WTC11 (cell line): ENCODE data around the gene GCHFR.

Experiments
- ATF6 ChIP-seq: sonication (generic); formaldehyde crosslinking; IDR thresholded peaks from 2 replicates; pipeline ENCODE4 v1.8.1; 2023; ENCODE audit warnings: mild to moderate bottlenecking, missing genetic modification reagents
- CREB1 ChIP-seq: sonication (generic); formaldehyde crosslinking; IDR thresholded peaks from 2 replicates; pipeline ENCODE4 v1.8.0; 2023; ENCODE audit warnings: mild to moderate bottlenecking, missing genetic modification reagents
- FOXP1 ChIP-seq: sonication (generic); formaldehyde crosslinking; IDR thresholded peaks from 2 replicates; pipeline ENCODE4 v1.8.0; 2022; ENCODE audit warnings: missing genetic modification reagents, mild to moderate bottlenecking, moderate library complexity, borderline replicate concordance
- NFYB ChIP-seq: sonication (generic); formaldehyde crosslinking; conservative IDR thresholded peaks from 2 replicates; pipeline ENCODE4 v1.8.0; 2022; ENCODE audit warnings: low read depth, missing genetic modification reagents
- NR2C2 ChIP-seq: sonication (generic); formaldehyde crosslinking; IDR thresholded peaks from 2 replicates; pipeline ENCODE4 v1.8.0; 2022; ENCODE audit warnings: mild to moderate bottlenecking, missing genetic modification reagents
- STAT6 ChIP-seq: sonication (generic); formaldehyde crosslinking; conservative IDR thresholded peaks from 2 replicates; pipeline ENCODE4 v1.8.1; 2023; ENCODE audit warnings: mild to moderate bottlenecking, low read depth, missing genetic modification reagents, moderate library complexity
- ZNF423 ChIP-seq: fragments of 250-450 bp; sonication (Bioruptor Pico); IDR thresholded peaks from 2 replicates; pipeline ENCODE4 v2.1.2; 2022; ENCODE audit warnings: mild to moderate bottlenecking, moderate library complexity
- TF ChIP-seq, protein P1 (sequence below): fragments of 200-600 bp; IDR thresholded peaks from 2 replicates; pipeline ENCODE4 v1.8.0; 2022; ENCODE audit warnings: antibody characterized with exemption
- TF ChIP-seq, protein P2 (sequence below): sonication (generic); formaldehyde crosslinking; IDR thresholded peaks from 2 replicates; pipeline ENCODE4 v1.8.1; 2022; ENCODE audit warnings: missing genetic modification reagents, borderline replicate concordance
- TF ChIP-seq, protein P3 (sequence below): fragments of 250-450 bp; sonication (Bioruptor Pico); IDR thresholded peaks from 2 replicates; pipeline ENCODE4 v2.1.2; 2022; ENCODE audit warnings: mild to moderate bottlenecking, moderate library complexity
- TF ChIP-seq, protein P4 (sequence below): sonication (generic); formaldehyde crosslinking; IDR thresholded peaks from 2 replicates; pipeline ENCODE4 v1.8.0; 2023; ENCODE audit warnings: missing genetic modification reagents
- TF ChIP-seq, protein P5 (sequence below): sonication (generic); formaldehyde crosslinking; IDR thresholded peaks from 2 replicates; pipeline ENCODE4 v1.8.0; 2022; ENCODE audit warnings: mild to moderate bottlenecking, missing genetic modification reagents

- no peak for TF ChIP-seq STAT6 (CRISPR knock-in tag)
- TF ChIP-seq, protein P1, sequence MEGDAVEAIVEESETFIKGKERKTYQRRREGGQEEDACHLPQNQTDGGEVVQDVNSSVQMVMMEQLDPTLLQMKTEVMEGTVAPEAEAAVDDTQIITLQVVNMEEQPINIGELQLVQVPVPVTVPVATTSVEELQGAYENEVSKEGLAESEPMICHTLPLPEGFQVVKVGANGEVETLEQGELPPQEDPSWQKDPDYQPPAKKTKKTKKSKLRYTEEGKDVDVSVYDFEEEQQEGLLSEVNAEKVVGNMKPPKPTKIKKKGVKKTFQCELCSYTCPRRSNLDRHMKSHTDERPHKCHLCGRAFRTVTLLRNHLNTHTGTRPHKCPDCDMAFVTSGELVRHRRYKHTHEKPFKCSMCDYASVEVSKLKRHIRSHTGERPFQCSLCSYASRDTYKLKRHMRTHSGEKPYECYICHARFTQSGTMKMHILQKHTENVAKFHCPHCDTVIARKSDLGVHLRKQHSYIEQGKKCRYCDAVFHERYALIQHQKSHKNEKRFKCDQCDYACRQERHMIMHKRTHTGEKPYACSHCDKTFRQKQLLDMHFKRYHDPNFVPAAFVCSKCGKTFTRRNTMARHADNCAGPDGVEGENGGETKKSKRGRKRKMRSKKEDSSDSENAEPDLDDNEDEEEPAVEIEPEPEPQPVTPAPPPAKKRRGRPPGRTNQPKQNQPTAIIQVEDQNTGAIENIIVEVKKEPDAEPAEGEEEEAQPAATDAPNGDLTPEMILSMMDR: no peak
- no peak for TF ChIP-seq FOXP1 (CRISPR knock-in tag)
- no peak for TF ChIP-seq NFYB (CRISPR knock-in tag)
- TF ChIP-seq NR2C2 (CRISPR knock-in tag): no peak
- TF ChIP-seq CREB1 (CRISPR knock-in tag): no peak
- TF ChIP-seq, protein P2, sequence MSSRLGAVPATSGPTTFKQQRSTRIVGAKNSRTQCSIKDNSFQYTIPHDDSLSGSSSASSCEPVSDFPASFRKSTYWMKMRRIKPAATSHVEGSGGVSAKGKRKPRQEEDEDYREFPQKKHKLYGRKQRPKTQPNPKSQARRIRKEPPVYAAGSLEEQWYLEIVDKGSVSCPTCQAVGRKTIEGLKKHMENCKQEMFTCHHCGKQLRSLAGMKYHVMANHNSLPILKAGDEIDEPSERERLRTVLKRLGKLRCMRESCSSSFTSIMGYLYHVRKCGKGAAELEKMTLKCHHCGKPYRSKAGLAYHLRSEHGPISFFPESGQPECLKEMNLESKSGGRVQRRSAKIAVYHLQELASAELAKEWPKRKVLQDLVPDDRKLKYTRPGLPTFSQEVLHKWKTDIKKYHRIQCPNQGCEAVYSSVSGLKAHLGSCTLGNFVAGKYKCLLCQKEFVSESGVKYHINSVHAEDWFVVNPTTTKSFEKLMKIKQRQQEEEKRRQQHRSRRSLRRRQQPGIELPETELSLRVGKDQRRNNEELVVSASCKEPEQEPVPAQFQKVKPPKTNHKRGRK (CRISPR knock-in tag): no peak
- TF ChIP-seq, protein P3, sequence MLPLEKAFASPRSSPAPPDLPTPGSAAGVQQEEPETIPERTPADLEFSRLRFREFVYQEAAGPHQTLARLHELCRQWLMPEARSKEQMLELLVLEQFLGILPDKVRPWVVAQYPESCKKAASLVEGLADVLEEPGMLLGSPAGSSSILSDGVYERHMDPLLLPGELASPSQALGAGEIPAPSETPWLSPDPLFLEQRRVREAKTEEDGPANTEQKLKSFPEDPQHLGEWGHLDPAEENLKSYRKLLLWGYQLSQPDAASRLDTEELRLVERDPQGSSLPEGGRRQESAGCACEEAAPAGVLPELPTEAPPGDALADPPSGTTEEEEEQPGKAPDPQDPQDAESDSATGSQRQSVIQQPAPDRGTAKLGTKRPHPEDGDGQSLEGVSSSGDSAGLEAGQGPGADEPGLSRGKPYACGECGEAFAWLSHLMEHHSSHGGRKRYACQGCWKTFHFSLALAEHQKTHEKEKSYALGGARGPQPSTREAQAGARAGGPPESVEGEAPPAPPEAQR (CRISPR knock-in tag): no peak
- no peak for TF ChIP-seq ATF6 (CRISPR knock-in tag)
- TF ChIP-seq ZNF423: no peak
- TF ChIP-seq, protein P4, sequence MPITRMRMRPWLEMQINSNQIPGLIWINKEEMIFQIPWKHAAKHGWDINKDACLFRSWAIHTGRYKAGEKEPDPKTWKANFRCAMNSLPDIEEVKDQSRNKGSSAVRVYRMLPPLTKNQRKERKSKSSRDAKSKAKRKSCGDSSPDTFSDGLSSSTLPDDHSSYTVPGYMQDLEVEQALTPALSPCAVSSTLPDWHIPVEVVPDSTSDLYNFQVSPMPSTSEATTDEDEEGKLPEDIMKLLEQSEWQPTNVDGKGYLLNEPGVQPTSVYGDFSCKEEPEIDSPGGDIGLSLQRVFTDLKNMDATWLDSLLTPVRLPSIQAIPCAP (CRISPR knock-in tag): no peak
- TF ChIP-seq, protein P5, sequence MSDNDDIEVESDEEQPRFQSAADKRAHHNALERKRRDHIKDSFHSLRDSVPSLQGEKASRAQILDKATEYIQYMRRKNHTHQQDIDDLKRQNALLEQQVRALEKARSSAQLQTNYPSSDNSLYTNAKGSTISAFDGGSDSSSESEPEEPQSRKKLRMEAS (CRISPR knock-in tag): no peak
Observed at GRCh38 chr15:40806672-40807027, 42.8 kb downstream of the GCHFR start.
